C4-2B (cell line): ENCODE results near the gene URGCP.

Experiments
- CTCF ChIP-seq: fragments of 450-650 bp; conservative IDR thresholded peaks from 2 replicates; pipeline ENCODE4 v1.5.1; 2017; ENCODE audit warnings: mild to moderate bottlenecking
- ZFX ChIP-seq: fragments of 450-650 bp; IDR thresholded peaks from 2 replicates; pipeline ENCODE4 v1.6.1; 2017

- TF ChIP-seq CTCF (no peak), ZFX (no peak)
These were observed 33.8 kb downstream of the URGCP start for GRCh38 chr7:43872406-43873110.
